ENCODE measurements around the gene UTF1. TPM values are rescaled to one million over a fixed set of nuclear protein-coding genes. Genes with fewer than 3 reads are reported as not detected.

Gene UTF1
- total RNA-seq, 1 donor from 2014 or later = not detected

DNA sequence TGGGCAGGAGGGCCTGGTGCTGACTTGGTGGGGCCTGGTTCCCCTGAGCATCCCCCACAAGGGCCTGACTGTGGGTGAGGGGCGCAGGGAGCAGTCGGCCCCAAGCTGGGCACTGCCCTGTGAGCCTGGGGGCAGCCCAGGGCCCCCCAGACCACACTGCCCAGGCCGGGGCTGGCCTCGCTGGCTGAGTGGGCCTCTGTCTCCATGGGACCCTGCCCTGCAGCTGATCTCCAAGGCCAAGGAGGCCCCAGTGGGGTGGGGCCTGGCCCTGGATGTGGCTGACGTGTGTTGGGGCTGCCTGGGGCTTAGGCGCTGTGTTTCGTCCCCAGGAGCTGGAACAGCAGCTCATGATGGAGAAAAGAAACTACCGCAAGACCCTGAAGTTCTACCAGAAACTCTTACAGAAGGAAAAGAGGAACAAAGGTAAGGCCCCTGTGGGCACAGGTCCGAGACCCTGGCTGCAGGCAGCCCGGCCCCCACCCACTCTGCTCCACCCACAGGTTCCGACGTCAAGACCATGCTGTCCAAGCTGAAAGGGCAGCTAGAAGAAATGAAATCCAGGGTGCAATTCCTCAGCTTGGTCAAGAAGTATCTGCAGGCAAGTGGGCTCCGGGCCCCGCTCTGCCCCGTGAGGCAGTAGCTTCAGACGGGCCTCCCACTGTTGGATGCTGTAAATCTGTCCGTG lies 23.5 kb upstream of the UTF1 start:
- ATAC-seq (no peak), DNase-seq (no peak)
- intact Hi-C loops (cut with micrococcal nuclease) = no loop called here

DNA sequence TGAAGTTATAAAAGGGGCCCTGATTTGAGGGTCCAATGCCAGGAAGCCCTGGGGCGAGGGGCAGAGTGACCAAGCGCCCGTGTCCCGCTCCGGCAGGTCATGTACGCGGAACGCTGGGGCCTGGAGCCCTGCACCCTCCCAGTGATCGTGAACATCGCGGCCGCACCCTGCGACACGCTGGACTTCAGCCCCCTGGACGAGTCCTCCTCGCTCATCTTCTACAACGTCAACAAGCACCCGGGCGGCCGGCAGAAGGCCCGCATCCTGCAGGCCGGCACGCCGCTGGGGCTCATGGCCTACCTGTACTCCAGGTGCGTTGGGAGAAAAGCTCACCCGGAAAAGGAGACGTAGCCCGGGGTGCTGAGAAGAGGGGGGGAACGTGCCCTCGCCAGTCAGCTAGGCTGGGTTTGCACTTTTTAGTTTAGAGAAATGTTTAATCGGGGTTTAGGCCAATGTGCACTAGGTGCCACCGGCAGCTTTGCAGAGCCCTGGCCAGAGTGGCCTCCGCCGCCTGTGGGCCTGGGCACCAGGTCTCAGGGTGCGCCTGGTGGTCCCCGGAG lies 22.9 kb upstream of the UTF1 start:
- intact Hi-C loops (cut with micrococcal nuclease) = no loop called here
- ATAC-seq (no peak), DNase-seq (no peak)

DNA sequence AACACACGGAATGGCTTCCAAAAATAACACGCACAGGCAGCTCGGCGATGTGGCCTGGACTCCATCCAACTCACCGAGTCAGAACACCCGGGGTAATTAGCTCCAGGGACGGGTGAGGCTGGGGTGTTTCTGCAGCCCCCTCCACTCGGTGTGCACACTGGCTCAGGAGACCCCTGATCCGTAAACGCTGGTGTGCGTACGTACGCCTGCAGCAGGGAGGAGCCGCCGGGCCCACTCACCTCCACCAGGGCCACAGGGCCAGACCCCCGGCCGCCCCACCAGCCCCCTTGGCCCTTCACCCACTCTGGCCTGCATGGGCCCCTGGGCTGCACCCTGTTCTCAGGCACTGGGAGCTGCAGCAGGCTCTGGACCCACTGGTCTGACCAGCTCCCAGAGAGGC lies 22.4 kb upstream of the UTF1 start:
- ATAC-seq (no peak), DNase-seq (no peak)
- intact Hi-C loops (cut with micrococcal nuclease) = no loop called here

DNA sequence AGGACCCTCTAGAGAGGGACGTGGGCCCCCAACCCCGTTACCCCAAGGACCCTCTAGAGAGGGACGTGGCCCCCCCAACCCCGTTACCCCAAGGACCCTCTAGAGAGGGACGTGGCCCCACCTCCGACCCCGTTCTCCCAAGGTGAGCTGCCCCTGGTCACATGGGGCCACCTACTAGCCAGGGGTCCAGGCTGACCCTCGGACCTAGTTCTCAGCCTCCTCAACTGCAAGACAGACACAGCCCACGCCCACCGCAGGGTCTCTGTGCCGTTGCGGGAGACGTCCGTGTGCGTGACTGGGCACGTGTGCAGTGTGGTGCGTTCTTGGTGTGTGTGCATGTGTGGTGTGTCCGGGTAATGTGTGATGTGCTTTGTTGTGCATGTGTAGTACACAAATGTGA lies 21.6 kb upstream of the UTF1 start:
- ATAC-seq (no peak), DNase-seq (no peak)
- intact Hi-C loops (cut with micrococcal nuclease) = no loop called here

DNA sequence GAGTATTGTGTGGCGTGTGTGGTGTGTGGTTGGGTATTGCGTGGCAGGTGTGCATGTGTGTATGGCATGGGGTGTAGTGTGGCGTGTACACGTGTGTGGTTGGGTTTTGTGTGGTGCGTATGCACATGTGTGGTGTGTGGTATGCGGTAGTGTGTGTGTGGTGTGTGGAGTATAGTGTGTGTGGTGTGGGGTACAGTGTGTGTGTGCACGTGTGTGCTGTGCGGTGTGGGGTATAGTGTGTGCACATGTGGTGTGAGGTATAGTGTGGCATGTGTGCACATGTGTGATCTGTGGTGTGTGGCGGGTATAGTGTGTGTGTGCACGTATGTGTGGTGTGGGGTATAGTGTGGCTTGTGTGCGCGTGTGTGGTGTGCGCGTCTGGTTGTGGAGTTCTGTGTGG lies 20.9 kb upstream of the UTF1 start:
- DNase-seq (no peak), ATAC-seq (no peak)
- intact Hi-C loops (cut with micrococcal nuclease) = no loop called here

DNA sequence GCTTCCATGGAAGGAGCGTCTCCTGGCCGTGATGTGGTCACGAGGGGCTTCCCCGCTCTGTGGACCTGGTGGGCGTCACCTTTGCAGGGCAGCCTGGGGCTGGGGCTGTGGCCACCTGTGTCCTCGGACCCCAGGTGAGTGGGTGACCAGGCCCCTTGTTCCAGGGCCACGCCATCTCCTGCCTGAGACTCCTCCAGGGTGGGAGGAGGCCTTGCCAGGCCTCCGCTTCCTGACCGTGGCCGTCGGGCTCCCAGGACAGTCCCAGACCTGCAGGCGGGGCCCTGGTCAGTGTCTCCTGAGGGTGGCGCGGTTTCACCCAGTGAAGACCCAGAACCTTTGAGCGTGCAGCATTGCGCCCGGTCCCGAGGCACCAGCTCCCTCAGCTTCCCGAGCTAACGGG lies 20.4 kb upstream of the UTF1 start:
- no peak for DNase-seq
- no peak for ATAC-seq
- intact Hi-C loops (cut with micrococcal nuclease) = no loop called here

DNA sequence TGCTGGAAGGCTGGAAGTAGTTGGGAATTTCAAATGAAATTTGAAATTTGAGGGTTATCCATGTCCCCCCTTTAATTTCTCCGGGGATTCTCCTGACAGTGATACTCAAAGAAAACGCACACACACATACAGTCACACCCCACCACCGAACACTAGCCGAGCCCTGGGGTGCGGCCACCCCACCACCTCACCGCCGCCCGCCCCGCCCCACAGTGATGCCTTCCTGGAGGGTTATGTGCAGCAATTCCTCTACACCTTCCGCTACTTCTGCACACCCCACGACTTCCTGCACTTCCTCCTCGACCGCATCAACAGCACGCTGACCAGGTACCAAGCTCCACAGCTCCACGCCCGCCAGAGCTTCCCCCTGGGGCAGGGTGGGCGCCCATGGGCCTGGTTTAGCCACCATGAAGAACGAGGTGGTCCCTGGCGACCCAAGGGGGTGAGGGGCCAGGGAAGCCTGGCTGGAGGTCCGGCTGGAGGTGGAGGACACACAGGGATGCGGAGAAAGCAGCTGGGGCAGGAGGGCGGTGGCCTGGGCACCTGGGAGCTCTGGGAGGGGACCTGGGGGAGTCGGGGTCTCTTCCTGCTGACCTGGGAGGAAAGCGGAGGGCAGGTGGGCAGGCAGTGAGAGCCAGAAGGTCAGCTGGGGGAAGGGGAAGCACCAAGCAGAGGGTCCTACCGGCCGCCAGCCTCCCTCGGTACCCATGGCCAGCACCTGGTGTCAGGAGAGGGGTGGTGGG lies 19.4 kb upstream of the UTF1 start:
- ATAC-seq = no peak
- DNase-seq = no peak
- intact Hi-C loops (cut with micrococcal nuclease) = no loop called here

DNA sequence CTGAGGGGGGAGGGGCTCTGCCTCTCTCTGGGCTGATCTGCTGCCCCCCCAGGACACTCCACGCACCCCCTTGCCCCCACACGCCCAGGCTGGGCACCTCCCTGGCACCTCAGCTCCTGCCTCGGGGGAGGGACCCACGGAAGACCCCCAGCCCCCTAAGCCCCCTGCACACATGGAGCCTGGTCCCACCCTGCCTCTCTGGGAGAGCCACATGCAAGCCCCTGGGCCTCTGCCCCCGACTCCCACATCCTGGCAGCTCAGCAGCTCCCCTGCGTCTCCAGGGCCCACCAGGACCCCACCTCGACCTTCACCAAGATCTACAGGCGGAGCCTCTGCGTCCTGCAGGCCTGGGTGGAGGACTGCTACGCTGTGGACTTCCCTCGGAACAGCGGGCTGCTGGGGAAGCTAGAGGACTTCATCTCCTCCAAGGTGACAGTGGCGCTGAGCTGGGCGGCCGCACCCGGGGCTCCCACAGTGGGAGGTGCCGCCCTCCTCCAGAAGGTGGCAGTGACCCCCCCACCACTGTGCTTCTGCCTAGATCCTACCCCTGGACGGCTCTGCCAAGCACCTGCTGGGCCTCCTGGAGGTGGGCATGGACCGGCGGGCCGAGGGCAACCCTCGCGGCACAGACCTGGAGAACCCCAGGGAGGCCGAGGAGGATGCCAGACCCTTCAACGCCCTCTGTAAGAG lies 18.7 kb upstream of the UTF1 start:
- ATAC-seq = no peak
- no peak for DNase-seq
- intact Hi-C loops (cut with micrococcal nuclease) = no loop called here

DNA sequence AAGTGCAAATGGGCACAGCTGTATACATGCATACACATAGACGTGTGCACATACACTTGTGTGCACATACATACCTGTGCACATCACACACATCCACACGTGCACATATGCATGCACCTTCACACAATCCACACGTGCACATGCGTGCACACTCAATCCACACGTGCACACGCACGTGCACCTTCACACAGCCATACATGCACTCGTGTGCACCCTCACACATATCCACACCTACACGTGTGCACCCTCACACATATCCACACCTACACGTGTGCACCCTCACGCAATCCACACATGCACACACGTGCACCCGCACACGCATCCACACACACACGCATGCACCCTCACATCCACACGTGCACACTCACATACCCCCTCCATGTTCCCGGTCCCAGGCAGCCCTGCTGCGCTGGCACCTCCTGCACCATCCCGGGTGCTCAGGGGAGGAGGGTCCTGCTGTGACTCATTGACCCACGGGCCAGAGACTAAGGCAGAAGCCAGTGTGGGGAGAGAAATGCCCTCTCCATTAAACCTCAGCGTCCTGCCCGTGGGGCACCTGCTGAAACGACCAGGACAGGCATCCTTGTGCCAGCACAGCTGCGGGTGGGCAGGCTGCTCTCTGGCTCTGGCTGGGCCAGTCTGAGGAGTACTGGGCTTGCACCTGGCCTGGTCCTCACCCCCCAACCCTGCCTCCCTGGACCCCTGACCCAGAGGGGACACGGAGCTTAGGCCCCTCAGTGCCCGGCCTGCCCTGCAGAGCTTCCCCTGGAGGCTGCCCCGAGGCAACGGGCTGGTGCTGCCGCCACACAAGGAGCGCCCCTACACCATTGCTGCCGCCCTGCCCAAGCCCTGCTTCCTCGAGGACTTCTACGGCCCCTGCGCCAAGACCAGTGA lies 17.8 kb upstream of the UTF1 start:
- DNase-seq = no peak
- intact Hi-C loops (cut with micrococcal nuclease) = no loop called here
- no peak for ATAC-seq

DNA sequence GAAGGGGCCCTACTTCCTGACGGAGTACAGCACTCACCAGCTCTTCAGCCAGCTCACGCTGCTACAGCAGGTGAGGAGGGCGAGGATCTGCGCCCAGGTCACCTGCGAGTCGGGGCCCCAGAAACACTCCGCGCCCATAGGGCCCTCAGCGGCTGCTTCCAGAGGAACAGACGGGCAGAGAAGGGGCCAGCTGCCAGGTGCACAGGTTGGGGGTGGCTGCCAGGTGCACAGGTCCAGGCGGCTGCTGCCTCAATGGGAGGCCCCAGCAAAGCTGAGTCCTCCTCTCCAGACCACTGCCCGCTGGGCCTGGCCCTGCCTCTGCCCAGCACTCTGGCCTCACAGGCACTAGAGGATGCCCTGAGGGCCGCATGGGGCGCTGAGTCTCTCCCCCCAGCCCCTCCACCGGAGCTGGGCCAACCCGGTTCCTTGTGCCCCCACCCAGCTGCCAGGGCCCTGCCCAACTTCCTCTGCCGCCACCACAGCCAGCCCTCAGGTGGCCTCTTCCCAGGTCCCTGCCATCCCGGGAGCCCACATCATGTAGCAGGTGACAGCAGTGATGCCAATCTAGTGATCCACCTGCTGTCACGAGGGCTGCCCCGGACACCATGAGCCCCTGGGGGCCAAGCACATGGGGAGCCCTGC lies 17.0 kb upstream of the UTF1 start:
- DNase-seq (no peak), ATAC-seq (no peak)
- intact Hi-C loops (cut with micrococcal nuclease) = no loop called here

DNA sequence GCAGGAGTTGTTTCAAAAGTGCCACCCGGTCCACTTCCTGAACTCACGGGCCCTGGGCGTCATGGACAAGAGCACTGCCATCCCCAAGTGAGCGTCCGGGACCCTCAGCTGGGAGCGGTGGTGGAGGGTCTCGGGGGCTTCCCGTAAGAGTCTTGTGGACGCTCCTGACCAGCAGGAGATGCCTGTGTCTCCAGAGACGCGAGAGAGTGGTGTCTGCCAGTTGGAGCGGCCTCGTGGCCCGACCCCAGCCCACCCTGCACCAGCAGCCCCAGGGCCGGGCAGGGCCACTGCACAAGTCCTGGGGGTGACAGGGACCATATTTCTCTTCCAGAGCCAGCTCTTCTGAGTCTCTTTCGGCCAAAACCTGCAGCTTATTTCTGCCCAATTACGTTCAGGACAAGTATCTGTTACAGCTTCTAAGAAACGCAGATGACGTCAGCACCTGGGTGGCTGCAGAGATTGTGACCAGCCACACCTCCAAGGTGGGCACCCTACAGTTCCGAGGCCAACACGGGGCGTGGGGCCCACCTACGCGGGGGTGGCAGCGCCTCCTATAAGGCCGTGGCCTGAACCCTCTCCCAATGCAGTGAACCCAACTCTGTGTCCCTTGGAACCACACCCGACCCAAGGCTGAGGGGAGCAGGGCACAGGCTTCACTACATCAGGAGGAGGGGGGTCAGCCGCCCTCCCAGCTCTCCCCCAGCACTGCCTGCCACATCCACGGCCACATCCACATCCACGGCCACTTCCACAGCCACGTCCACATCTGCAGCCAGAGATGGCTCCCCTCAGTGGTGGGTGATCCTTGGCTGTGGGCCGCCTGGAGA lies 16.2 kb upstream of the UTF1 start:
- intact Hi-C loops (cut with micrococcal nuclease) = no loop called here
- DNase-seq (no peak), ATAC-seq (no peak)

DNA sequence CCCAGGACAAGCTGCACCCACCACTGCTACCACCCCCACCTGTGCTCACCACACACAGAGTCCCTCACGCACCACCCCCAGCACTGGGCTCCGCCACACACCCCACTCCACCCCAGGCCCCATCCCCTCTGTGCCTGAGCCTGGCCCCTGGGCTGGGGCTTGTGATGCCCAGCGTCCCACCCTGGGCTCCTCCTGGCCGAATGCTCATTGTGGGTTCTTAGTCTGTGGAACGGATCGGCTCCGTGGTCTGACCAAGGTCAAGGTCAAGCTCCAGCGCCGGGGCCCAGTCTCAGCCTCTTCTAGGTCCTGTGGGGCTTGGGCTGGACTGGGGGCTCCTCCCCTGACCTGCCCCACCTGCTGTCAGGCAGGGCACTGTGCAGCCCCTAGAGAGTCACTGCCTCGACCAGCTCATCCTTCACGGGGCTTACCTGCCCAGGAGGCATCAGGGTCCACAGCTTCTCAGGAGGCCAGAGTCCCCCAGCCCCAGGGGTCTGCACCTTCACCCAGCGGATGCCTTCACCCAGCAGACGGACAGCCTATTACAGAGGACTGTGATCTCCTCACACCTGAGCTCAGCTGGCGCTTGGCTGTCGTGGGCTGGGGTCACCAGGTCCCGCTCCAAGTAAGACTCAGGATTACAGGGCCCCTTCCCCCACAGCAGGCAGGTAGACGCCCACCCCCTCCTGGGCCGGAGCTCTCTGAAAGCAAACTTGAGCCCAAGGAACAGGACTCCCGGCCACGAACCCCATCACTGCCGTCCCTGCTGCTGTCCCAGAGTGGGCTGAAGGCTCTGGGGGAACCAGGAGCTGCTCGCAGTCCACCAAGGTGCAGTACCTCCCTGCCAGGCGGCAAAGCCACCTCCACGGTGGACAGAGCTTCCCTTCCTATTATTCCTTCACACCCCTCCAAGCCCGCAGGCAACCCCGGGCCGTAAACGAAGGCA lies 15.3 kb upstream of the UTF1 start:
- intact Hi-C loops (cut with micrococcal nuclease) = no loop called here
- DNase-seq (no peak), ATAC-seq (no peak)

DNA sequence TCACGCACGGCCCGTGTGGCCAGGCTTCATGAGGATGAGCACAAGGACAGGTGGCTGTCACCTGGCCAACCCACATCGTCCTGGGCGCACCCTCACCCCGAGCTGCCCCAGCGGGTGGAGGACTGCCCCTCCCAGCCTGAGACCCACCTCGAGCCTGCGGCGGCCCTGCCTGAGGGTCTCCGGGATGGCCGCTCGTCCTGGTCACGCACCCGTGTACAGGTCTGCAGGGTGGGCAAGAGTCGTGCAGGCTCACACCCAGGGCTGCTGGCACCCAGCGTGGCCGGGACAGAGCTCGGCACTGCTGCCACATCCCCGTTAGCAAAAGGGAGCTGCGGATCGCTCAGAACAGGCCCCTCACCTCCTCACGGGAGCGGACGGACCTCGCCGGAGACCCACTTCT lies 14.4 kb upstream of the UTF1 start:
- no peak for ATAC-seq
- no peak for DNase-seq
- intact Hi-C loops (cut with micrococcal nuclease) = no loop called here

DNA sequence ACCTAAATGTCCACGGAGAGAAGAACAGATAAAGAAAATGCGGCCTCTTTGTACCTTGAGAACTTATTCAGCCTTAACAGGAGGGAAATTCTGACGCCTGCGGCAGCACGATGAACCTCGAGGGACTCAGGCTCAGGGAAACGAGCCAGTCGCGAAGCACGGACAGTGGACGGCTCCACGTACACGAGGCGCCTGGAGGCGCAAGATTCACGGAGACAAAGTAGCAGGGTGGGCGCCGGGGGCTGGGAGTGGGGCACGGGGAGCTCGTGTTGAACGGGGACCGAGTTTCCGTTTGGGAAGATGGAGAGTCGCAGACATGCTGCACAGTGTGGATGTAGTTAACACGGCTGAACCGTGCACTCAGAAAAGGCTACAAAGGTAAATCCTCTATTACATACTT lies 13.2 kb upstream of the UTF1 start:
- ATAC-seq (no peak), DNase-seq (no peak)
- intact Hi-C loops (cut with micrococcal nuclease) = no loop called here

DNA sequence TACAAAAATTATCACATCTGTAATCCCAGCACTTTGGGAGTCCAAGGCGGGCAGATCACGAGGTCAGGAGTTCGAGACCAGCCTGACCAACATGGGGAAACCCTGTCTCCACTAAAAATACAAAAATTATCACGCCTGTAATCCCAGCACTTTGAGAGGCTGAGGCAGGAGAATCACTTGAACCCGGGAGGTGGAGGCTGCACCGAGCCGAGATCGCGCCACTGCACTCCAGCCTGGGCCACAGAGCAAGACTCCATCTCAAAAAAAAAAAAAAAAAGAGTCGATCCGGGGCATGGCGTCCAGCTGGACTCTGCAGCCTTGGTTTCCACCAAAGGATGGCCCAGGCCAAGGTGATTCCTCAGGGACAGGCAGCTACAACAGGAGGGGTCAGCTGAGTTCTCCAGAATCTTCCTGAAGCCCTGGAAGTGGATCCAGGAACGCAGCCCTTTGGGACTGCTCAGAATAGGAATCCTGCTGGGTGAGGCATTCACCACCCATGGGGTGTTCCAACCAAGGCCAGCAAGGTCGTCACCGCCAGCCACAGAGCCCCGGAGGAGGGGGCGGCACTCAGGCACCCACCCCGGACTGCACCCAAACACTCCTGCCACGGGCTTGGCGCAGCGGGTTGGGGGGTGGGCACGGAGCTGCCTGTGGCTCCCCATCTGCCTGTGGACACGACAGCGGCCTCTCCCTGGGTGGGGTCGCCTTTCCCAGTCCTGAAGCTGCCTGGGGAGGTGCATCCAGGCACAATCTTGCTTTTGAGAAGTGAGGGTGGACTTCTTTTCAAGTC lies 12.0 kb upstream of the UTF1 start:
- ATAC-seq = no peak
- intact Hi-C loops (cut with micrococcal nuclease) = no loop called here
- DNase-seq = no peak

DNA sequence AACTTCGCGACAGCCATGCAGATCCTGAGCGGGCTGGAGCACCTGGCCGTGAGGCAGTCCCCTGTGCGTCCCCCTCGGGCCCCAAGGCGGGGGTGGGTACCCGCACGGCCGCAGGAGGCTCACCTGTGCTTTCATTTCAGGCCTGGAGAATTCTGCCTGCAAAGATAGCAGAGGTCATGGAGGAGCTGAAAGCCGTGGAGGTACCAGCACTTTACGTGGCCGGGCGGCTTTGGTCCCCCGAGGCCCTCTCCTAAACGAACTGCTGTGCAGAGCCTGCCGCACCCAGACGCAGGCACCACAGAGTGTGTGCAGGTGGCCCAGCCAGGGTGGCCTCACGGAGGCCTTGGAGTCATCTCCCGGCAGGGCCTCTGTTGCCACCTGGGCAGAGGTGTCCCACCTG lies 11.1 kb upstream of the UTF1 start:
- no peak for ATAC-seq
- DNase-seq = no peak
- intact Hi-C loops (cut with micrococcal nuclease) = no loop called here

Data from left ventricle myocardium superior (tissue), 1 donor.